BJ (cell line): Measurements from ENCODE around the gene ARID2. TPM values are rescaled to one million over a fixed set of nuclear protein-coding genes. Genes with fewer than 3 reads are reported as not detected.

Source experiments
- CTCF ChIA-PET: fragments of 350-600 bp; formaldehyde crosslinking; extraction: SDS; loops from one replicate; lab custom pipeline; 2021; ENCODE audit warnings: antibody characterized with exemption, inconsistent platforms; lab: Yijun Ruan, JAX
- POLR2A ChIA-PET: fragments of 300-600 bp; sonication (Branson Sonifier 250); formaldehyde crosslinking; extraction: SDS; loops from one replicate; lab custom pipeline; 2021; ENCODE audit warnings: antibody characterized with exemption; lab: Charles Lee
- DNase-seq: peaks from one replicate; pipeline ENCODE4 v3.0.0-alpha.2; 2011; ENCODE audit warnings: low read depth
- H3K27me3 ChIP-seq: 2 replicates; pipeline ENCODE4 v1.6.0; 2011; ENCODE audit warnings: low read length; ENCODE audit not compliant: control insufficient read depth, insufficient read depth
- H3K36me3 ChIP-seq: 2 replicates; pipeline ENCODE4 v1.5.1; 2011; ENCODE audit warnings: low read length; ENCODE audit not compliant: control insufficient read depth, insufficient read depth
- H3K4me3 ChIP-seq: 2 replicates; pipeline ENCODE4 v1.5.1; 2011; ENCODE audit warnings: low read depth, mild to moderate bottlenecking, control low read depth, low read length
- CTCF ChIP-seq: IDR thresholded peaks from 2 replicates; pipeline ENCODE4 v1.5.1; 2011; ENCODE audit warnings: low read depth, mild to moderate bottlenecking, control low read depth, inconsistent platforms, low read length, moderate library complexity; ENCODE audit not compliant: insufficient read depth
- polyA plus RNA-seq: library from polyadenylated mRNA; depleted of rRNA; stranded (reverse); fragments of >200 nt; gene quantifications from 2 replicates; pipeline ENCODE4 v1.2.3, GENCODE V29; 2011

The ARID2 gene
- polyA plus RNA-seq, 1 experiment = 11.1 TPM

DNA sequence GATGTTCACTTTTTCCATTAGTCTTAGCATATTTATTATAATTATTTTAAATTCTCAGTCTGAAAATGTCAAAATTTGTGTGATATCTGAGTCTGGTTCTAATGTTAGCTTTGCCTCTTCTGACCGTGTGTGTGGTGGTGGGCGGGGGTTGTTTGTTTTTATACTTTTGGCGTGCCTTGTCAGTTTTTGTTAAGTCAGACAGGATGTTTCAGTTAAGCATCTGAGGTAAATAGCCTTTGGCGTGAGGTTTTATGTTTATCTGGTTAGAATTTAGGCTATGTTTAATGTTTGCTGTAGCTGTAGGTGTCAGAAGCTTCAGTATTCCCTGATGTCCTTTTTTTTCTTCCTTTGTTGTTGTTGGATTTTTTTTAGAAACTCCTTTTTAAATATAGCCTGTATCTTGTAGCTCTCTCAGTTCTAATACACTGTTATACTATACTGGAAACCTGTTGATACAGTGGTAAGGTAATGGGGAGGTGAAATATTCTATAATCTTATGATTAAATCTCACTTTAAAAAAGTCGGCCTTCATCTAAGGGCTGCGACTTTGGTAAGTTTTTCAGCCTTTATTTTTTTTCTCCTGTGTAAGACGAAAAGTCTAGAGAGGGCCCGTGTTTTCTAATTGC lies 149.2 kb downstream of the ARID2 start:
- TF ChIP-seq CTCF = no peak
- no peak for DNase-seq
- Histone ChIP-seq H3K27me3 (no peaks in the 10 kb centered on the region), H3K36me3 (peaks cover 2% of the 10 kb centered on the region; the same call in 1 of the 2 replicates), H3K4me3 (no peak overlapping the region)
- ChIA-PET POLR2A (no interaction called here), CTCF (interaction anchor here (1.1 kb wide), 1 partner anchor 15 kb away, joined by 3 read pairs; no protein-coding TSS in a partner anchor)

- Histone ChIP-seq H3K27me3 (no peaks in the 10 kb centered on the region), H3K36me3 (peaks cover 2% of the 10 kb centered on the region; the same call in 1 of the 2 replicates), H3K4me3 (no peak overlapping the region)
- CTCF ChIA-PET = no interaction called here
- POLR2A ChIA-PET = no interaction called here
- no peak for TF ChIP-seq CTCF
- no peak for DNase-seq
These were observed 149.9 kb downstream of the ARID2 start for GRCh38 chr12:45879363-45879895.

GRCh38 chr12:45880533-45880932 lies 151.0 kb downstream of the ARID2 start:
- DNase-seq = no peak
- TF ChIP-seq CTCF = no peak
- POLR2A ChIA-PET = no interaction called here
- no peaks in the 10 kb centered on the region for H3K27me3 ChIP-seq
- peaks cover 2% of the 10 kb centered on the region; the same call in 1 of the 2 replicates for H3K36me3 ChIP-seq
- no peak overlapping the region for H3K4me3 ChIP-seq
- CTCF ChIA-PET = no interaction called here

GRCh38 chr12:45883187-45883586 lies 153.7 kb downstream of the ARID2 start:
- Histone ChIP-seq H3K4me3 (no peak overlapping the region), H3K27me3 (no peaks in the 10 kb centered on the region), H3K36me3 (peaks cover 2% of the 10 kb centered on the region)
- no peak for DNase-seq
- ChIA-PET POLR2A (no interaction called here), CTCF (no interaction called here)
- no peak for TF ChIP-seq CTCF

- H3K4me3 ChIP-seq = no peak overlapping the region
- CTCF ChIA-PET = interaction anchor here (1.5 kb wide), 1 partner anchor 9 kb away, joined by 3 read pairs; no protein-coding TSS in a partner anchor
- TF ChIP-seq CTCF = no peak
- no peaks in the 10 kb centered on the region for H3K27me3 ChIP-seq
- POLR2A ChIA-PET = no interaction called here
- no peak for DNase-seq
- H3K36me3 ChIP-seq = no peaks in the 10 kb centered on the region; the same call in none of the 2 replicates
These were observed 157.2 kb downstream of the ARID2 start for GRCh38 chr12:45886685-45887084.
